HG02759 (cell line): ENCODE measurements around the gene ZBTB7C.

Source experiments
- ATAC-seq: cut with Tn5 transposase; IDR thresholded peaks from one replicate; pipeline ENCODE4 v1.9.1; 2021; ENCODE audit warnings: mild to moderate bottlenecking, moderate library complexity; ENCODE audit not compliant: unreplicated experiment

The ZBTB7C gene

GRCh38 chr18:48074929-48075706 is 334.1 kb downstream of the ZBTB7C start:
- ATAC-seq, result no peak

- no peak for ATAC-seq
These were observed 335.8 kb downstream of the ZBTB7C start for GRCh38 chr18:48073211-48073930.

- ATAC-seq, result no peak
These were observed 336.6 kb downstream of the ZBTB7C start for GRCh38 chr18:48072428-48073204.

- no peak for ATAC-seq
These were observed 340.2 kb downstream of the ZBTB7C start for GRCh38 chr18:48068916-48069445.

GRCh38 chr18:48066225-48066652 is 342.9 kb downstream of the ZBTB7C start:
- ATAC-seq, result no peak

GRCh38 chr18:48065601-48065995 is 343.6 kb downstream of the ZBTB7C start:
- ATAC-seq, result no peak

GRCh38 chr18:48064978-48065600 is 344.1 kb downstream of the ZBTB7C start:
- ATAC-seq, result no peak

GRCh38 chr18:48061781-48062570 is 347.2 kb downstream of the ZBTB7C start:
- ATAC-seq, result no peak

- no peak for ATAC-seq
These were observed 348.2 kb downstream of the ZBTB7C start for GRCh38 chr18:48060970-48061369.

GRCh38 chr18:48060346-48060745 is 348.8 kb downstream of the ZBTB7C start:
- no peak for ATAC-seq

GRCh38 chr18:48059455-48060010 is 349.6 kb downstream of the ZBTB7C start:
- no peak for ATAC-seq

- no peak for ATAC-seq
These were observed 350.7 kb downstream of the ZBTB7C start for GRCh38 chr18:48058486-48058885.

- ATAC-seq, result no peak
These were observed 352.2 kb downstream of the ZBTB7C start for GRCh38 chr18:48057018-48057417.

GRCh38 chr18:48055351-48055750 is 353.8 kb downstream of the ZBTB7C start:
- no peak for ATAC-seq

- ATAC-seq, result no peak
These were observed 355.0 kb downstream of the ZBTB7C start for GRCh38 chr18:48053881-48054816.

GRCh38 chr18:48052842-48053241 is 356.3 kb downstream of the ZBTB7C start:
- no peak for ATAC-seq

- ATAC-seq, result no peak
These were observed 357.0 kb downstream of the ZBTB7C start for GRCh38 chr18:48051945-48052840.

- no peak for ATAC-seq
These were observed 359.0 kb downstream of the ZBTB7C start for GRCh38 chr18:48050176-48050575.
